Naive B cell (primary cell): ENCODE measurements around the gene KCNV2. TPM values are rescaled to one million over a fixed set of nuclear protein-coding genes. Genes with fewer than 3 reads are reported as not detected.

Experiments
- polyA plus RNA-seq, 6 donors: library from polyadenylated mRNA; unstranded; fragments of 300-500 nt; fragmentation: Illumina TruSeq; gene quantifications; one replicate each; pipeline ENCODE4 v1.2.3, GENCODE V29; 2021; ENCODE audit warnings: low read depth in 6 of 6

The KCNV2 gene
- polyA plus RNA-seq, 6 donors from 2014 or later = 0.14 to 0.16 TPM; not detected in 4

Other genes starting within 250 kb of the KCNV2 start
- not detected for gene VLDLR, start 95.7 kb upstream of the KCNV2 start, polyA plus RNA-seq
- 10 to 100 TPM; 11.4 to 25.5 (median 21.1) TPM for gene PUM3, start 126.6 kb downstream of the KCNV2 start, polyA plus RNA-seq